GM12801 (cell line): ENCODE data around the gene AP5S1.

Experiments used
- TF ChIP-seq, protein P1 (sequence below): IDR thresholded peaks from one replicate; pipeline ENCODE4 v1.5.1; 2011; ENCODE audit warnings: control low read depth; ENCODE audit not compliant: insufficient read length; ENCODE audit errors: extremely low read depth

Gene AP5S1

DNA sequence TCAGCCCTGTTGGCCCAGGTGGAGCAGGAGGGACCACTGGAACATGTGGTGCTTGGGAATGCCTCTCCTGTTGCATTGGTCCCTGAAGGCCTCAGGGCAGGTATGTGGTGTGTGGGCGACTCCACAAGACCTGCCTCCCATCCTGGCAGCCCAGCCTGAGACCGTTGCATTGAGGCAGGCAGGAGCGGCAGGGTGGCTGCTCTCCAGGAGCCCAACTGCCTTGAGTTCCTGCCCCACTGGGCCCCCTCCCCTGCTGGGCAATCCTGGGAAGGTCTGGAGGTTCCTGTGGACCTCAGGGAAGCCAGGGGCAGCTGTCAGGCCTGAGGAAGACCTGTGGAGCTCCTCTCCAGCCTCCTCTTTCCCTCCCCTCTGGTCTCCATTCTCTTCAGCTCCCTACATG, 46.1 kb downstream of the AP5S1 start:
- TF ChIP-seq, protein P1, sequence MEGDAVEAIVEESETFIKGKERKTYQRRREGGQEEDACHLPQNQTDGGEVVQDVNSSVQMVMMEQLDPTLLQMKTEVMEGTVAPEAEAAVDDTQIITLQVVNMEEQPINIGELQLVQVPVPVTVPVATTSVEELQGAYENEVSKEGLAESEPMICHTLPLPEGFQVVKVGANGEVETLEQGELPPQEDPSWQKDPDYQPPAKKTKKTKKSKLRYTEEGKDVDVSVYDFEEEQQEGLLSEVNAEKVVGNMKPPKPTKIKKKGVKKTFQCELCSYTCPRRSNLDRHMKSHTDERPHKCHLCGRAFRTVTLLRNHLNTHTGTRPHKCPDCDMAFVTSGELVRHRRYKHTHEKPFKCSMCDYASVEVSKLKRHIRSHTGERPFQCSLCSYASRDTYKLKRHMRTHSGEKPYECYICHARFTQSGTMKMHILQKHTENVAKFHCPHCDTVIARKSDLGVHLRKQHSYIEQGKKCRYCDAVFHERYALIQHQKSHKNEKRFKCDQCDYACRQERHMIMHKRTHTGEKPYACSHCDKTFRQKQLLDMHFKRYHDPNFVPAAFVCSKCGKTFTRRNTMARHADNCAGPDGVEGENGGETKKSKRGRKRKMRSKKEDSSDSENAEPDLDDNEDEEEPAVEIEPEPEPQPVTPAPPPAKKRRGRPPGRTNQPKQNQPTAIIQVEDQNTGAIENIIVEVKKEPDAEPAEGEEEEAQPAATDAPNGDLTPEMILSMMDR: no peak

DNA sequence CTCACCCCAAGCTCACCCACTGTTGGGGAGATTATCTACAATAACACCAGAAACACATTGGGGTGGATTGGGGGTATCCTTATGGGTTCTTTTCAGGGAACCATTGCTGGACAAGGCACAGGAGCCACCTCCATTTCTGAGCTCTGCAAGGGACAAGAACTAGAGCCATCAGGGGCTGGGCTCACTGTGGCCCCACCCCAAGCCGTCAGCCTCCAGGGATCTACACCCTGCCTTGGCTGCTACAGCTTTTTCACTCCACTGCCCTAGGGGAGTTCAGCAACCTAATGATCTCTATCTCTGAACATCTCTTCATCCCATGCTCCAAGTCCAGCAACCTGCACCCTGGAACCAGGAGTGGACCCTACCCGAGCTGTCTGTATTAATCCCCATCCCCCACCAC, 47.5 kb downstream of the AP5S1 start:
- TF ChIP-seq, protein P1: no peak

DNA sequence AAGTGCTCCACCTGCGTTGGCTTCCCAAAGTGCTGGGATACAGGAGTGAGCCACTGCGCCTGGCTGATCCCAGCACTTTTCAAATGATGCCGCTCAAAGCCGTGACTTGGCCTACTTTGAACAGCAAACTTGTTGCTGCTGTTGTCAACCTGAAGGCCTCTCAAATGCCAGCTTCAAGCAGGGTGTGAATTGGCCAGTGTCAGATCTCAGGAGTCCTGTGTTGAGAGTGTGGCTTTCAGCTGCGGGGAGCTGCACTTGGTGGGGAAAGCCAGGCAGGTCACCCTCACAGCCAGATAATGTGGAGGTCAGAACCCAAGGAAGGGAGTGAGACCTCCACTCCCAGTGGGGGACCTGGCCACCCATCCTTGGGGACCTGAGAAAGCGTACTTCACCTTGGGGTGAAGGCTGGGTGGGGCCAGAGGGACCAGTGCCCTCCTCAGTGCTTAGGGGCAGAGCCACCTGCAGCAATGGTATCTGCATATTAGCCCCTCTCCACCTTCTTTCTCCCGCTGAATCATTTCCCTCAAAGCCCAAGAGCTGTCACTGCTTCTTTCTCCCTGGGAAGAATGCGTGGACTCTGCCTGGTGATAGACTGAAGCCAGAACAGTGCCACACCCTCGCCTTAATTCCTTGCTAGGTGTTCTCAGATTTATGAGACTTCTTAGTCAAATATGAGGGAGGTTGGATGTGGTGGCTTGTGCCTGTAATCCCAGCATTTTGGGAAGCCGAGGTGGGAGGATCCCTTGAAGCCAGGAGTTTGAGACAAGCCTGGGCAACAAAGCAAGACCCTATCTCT, 49.7 kb downstream of the AP5S1 start:
- TF ChIP-seq, protein P1: no peak

DNA sequence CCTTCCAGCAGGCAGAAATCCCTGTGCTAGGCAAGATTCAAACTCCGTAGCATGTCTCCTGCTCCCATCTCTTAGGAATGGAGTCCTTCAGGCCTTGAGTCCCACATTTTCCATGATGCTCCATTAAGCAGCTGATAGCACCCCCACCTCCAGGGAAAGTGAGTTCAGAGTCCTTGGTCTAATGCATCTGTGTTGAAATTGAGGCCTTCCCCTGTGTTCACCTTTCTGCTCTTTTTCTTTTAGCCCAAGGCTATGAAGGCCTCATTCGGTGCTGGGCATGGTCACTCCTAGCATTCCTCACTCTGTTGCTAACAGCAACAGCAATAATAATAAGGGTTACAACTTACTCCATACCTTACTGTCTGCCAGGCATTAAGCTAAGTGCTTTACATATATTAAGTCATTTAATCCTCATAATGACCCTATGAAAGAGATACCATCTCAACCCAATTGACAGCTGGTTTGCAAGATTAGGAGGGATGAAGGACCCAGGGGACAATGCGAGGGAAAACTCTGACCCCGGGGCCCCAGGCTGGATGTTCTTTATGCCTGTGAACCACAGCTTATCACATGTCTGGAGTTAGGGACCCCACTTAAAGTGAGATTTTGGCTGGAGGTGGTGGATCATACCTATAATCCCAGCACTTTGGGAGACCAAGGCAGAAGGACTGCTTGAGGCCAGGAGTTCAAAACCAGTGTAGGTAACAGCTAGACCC, 51.4 kb downstream of the AP5S1 start:
- TF ChIP-seq, protein P1: no peak

DNA sequence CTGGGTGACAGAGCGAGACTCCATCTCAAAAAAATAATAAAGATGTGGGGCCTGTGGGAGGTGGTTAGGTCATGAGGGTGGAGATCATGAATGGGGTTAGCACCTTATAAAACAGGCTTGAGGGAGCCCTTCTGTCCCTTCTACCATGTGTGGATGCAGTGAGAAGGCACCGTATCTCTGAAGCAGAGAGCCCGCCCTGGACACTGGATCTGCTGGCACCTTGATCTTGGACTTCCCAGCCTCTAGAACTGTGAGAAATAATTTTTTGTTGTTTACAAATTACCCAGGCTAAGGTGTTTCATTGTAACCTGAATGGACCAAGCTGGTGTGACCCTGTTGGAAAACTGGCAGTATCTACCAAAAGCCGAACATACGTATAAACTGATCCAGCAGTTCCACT, 53.2 kb downstream of the AP5S1 start:
- TF ChIP-seq, protein P1: no peak

DNA sequence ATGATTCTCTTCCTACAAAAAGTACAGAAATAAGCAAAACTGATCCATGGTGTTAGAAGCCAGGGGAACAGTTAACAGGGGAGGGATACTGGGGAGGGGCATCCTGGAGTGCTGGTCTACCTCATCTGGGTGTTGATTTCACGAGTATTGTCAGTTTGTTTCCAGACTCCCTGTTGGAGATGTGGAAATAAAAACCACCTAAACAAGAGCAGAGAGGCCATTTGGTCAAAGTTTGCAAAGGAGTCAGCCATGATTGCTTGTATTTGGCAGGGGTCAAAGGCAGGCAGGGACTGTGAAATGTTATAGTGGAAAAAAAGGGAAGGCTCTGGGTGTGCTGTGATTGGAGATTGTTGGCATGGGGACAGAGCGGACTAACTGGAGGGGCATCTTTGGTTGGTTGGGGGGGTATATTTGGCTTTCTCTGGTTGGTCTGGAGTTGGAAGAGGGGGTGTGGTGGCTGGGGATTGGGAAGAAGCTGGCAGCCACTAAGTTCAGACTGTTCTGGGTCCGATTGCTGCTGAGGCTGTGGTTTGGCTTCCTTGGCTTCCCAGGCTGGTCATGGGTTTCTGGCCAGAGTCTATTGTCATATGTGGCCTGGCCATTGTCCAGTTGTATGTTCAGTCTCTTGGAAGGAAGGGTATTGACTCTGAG, 54.0 kb downstream of the AP5S1 start:
- TF ChIP-seq, protein P1: no peak

DNA sequence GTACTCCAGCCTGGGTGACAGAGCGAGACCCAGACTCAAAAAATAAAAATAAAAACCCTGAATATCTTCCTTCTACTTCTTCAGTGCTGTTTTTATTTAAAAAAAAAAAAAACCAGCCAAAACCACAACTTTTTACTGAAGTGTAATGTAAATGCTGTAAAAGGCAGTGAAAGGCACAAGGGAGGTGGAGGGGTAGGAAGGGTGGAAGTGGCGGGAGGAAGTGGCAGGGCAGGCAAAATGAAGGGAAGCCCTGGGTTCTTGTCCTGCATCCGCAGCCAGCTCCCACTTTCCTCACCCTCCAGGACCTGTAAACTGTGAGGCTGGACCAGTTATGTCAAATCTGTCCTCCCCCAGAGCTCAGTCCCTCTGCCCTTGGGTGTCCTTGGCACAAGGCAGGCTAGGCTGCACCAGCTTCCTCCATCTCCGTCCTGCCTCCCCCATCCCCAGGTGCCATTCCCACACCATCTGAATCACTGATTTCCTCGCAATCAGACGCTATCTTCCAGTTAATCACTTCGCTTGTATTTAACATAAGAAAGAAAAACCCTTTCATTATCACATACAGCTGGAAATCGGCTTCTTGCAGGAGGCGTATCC, 55.1 kb downstream of the AP5S1 start:
- TF ChIP-seq, protein P1: no peak
